HepG2 (cell line): Measurements from ENCODE around the gene FAT4. TPM values are rescaled to one million over a fixed set of nuclear protein-coding genes. Genes with fewer than 3 reads are reported as not detected.
A peak's percentile ranks its signal among the peaks of the same experiment; 100 is the strongest.

ENCODE experiments used
- ATM ChIP-seq: fragments of 450-650 bp; IDR thresholded peaks from 2 replicates; pipeline ENCODE4 v1.7.1; 2017; ENCODE audit warnings: mild to moderate bottlenecking, borderline replicate concordance
- CCDC6 ChIP-seq: sonication (generic); formaldehyde crosslinking; IDR thresholded peaks from 2 replicates; pipeline ENCODE4 v1.8.1; 2022; ENCODE audit warnings: mild to moderate bottlenecking, missing genetic modification reagents, moderate library complexity
- CREB1 ChIP-seq, 2 experiments: fragments of 450-650 bp in 1 of 2; IDR thresholded peaks; 2 replicates each; pipeline ENCODE4 v1.6.1; 2016 to 2017; ENCODE audit warnings: control low read depth in 1 of 2, mild to moderate bottlenecking in 1 of 2, missing compliant biosample characterization in 1 of 2, missing genetic modification characterization in 1 of 2
- EP300 ChIP-seq, 3 experiments: sonication (generic) in 1 of 3; formaldehyde crosslinking in 1 of 3; IDR thresholded peaks; 2 replicates each; pipeline versions ENCODE4 v1.5.1 to v1.6.1; 2011 to 2020; ENCODE audit warnings: low read depth in 2 of 3, low read length in 2 of 3, borderline replicate concordance in 1 of 3, improper control_type of control experiment in 1 of 3, mild to moderate bottlenecking in 1 of 3, missing genetic modification reagents in 1 of 3, moderate library complexity in 1 of 3
- MNT ChIP-seq: fragments of 450-650 bp; IDR thresholded peaks from 2 replicates; pipeline ENCODE4 v1.6.1; 2016
- PAXIP1 ChIP-seq: sonication (generic); formaldehyde crosslinking; conservative IDR thresholded peaks from 2 replicates; pipeline ENCODE4 v1.4.0; 2020; ENCODE audit warnings: mild to moderate bottlenecking, missing genetic modification reagents, moderate library complexity
- RBM39 ChIP-seq: fragments of 200-400 bp; formaldehyde crosslinking; IDR thresholded peaks from one replicate; pipeline ENCODE4 v1.6.1; 2018; ENCODE audit warnings: antibody characterized with exemption, mild to moderate bottlenecking, low read depth, low read length; ENCODE audit not compliant: poor library complexity, severe bottlenecking
- SPEN ChIP-seq: sonication (generic); formaldehyde crosslinking; IDR thresholded peaks from 2 replicates; pipeline ENCODE4 v1.5.1; 2020; ENCODE audit warnings: low read depth, mild to moderate bottlenecking, missing genetic modification reagents
- TEAD3 ChIP-seq: optimal IDR thresholded peaks from 2 replicates; pipeline ENCODE3; 2016; ENCODE audit warnings: borderline replicate concordance
- ZFP37 ChIP-seq: sonication (generic); formaldehyde crosslinking; IDR thresholded peaks from 2 replicates; pipeline ENCODE4 v1.4.0; 2020; ENCODE audit warnings: missing genetic modification reagents, borderline replicate concordance
- ZMAT5 ChIP-seq: sonication (generic); formaldehyde crosslinking; IDR thresholded peaks from 2 replicates; pipeline ENCODE4 v1.5.0; 2020; ENCODE audit warnings: mild to moderate bottlenecking, low read depth, missing genetic modification reagents, borderline replicate concordance
- ZMYM2 ChIP-seq: sonication (generic); formaldehyde crosslinking; IDR thresholded peaks from 2 replicates; pipeline ENCODE4 v1.8.0; 2022; ENCODE audit warnings: mild to moderate bottlenecking, missing genetic modification reagents
- ZNF564 ChIP-seq: sonication (generic); formaldehyde crosslinking; IDR thresholded peaks from 2 replicates; pipeline ENCODE4 v1.8.1; 2023; ENCODE audit warnings: mild to moderate bottlenecking, missing genetic modification reagents
- ZNF652 ChIP-seq: IDR thresholded peaks from 2 replicates; pipeline ENCODE4 v1.6.1; 2016; ENCODE audit warnings: low read depth, borderline replicate concordance
- ZNF850 ChIP-seq: sonication (generic); formaldehyde crosslinking; conservative IDR thresholded peaks from 2 replicates; pipeline ENCODE4 v1.9.0; 2021; ENCODE audit warnings: mild to moderate bottlenecking, missing genetic modification reagents
- ZSCAN20 ChIP-seq: sonication (generic); formaldehyde crosslinking; IDR thresholded peaks from 2 replicates; pipeline ENCODE4 v1.4.0; 2020; ENCODE audit warnings: missing genetic modification reagents, mild to moderate bottlenecking, borderline replicate concordance
- ZZZ3 ChIP-seq: sonication (generic); formaldehyde crosslinking; IDR thresholded peaks from 2 replicates; pipeline ENCODE4 v1.4.0; 2020; ENCODE audit warnings: missing genetic modification reagents, mild to moderate bottlenecking, borderline replicate concordance
- polyA plus RNA-seq, 8 experiments: library from polyadenylated mRNA; depleted of rRNA in 3 of 8; stranded (reverse) in 7 of 8; unstranded in 1 of 8; fragments of >200 nt; fragmentation: Illumina TruSeq in 4 of 8; extraction: Trizol in 4 of 8; gene quantifications; 2 replicates each; pipeline versions ENCODE4 v1.2.1 to v1.2.3, GENCODE V29; 2011 to 2016; ENCODE audit warnings: low read depth in 4 of 8, missing spikeins in 1 of 8, mixed read lengths in 1 of 8; ENCODE audit not compliant: insufficient read depth in 1 of 8
- total RNA-seq, 5 experiments: library from RNA; depleted of rRNA; stranded (reverse); fragments of >200 nt; fragmentation: Illumina TruSeq; extraction: Trizol; gene quantifications; 2 replicates each; pipeline ENCODE4 v1.2.3, GENCODE V29; 2016; ENCODE audit warnings: low read depth in 1 of 5
- TF ChIP-seq, protein P1 (sequence below): sonication (generic); formaldehyde crosslinking; IDR thresholded peaks from 2 replicates; pipeline ENCODE4 v1.4.0; 2020; ENCODE audit warnings: missing genetic modification reagents, mild to moderate bottlenecking, borderline replicate concordance

The FAT4 gene
- total and polyA plus RNA-seq, 2 of the 13 experiments (the other 11 are each of a cell fraction or from before 2014, with no cell fraction given) = 0.27 to 1.2 TPM

DNA sequence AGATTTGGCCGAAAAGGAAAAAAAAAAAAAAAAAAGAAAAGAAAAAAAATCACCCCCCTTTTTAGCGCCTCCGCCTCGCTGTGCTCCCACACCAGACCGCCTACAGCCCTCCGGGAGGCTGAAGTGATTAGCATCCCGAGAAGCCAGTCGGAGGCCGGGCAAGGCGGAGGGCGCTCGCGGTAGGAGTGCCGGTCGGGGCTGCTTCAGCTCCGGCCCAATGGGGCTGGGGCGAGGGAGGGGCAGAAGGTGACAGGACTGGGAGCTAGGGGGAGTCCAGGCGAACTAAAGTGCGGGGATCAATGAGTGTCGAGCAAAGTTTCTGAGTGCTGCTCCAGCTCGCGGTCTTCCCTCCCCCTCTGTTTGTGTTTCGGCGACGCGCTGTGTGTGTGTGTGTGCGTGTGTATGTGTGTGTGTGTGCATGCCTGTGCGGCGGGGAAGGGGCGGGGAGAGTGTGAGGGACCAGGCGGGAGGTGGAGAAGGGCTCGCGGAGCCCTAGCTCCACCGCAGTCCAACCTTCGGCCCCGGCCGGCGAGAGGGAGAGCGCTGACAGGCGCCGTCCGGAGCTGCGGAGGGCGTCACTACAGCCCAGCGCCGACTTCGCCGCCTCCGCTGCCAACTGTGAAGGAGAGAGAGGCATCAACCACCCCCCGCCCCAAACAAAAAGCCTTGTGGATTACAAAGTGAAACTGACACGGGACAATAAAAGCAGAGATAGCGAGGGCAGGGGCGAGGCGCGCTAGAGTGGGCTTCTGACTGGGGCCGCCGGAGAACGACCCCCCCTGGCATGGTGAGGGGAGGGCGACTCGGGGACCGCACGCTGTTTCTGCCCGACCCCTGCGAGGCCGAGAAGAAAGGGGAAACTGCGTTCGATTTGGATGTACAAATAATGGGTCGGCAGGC is at the start of gene FAT4 (continued):
- TF ChIP-seq, protein P1, sequence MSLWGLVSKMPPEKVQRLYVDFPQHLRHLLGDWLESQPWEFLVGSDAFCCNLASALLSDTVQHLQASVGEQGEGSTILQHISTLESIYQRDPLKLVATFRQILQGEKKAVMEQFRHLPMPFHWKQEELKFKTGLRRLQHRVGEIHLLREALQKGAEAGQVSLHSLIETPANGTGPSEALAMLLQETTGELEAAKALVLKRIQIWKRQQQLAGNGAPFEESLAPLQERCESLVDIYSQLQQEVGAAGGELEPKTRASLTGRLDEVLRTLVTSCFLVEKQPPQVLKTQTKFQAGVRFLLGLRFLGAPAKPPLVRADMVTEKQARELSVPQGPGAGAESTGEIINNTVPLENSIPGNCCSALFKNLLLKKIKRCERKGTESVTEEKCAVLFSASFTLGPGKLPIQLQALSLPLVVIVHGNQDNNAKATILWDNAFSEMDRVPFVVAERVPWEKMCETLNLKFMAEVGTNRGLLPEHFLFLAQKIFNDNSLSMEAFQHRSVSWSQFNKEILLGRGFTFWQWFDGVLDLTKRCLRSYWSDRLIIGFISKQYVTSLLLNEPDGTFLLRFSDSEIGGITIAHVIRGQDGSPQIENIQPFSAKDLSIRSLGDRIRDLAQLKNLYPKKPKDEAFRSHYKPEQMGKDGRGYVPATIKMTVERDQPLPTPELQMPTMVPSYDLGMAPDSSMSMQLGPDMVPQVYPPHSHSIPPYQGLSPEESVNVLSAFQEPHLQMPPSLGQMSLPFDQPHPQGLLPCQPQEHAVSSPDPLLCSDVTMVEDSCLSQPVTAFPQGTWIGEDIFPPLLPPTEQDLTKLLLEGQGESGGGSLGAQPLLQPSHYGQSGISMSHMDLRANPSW (CRISPR knock-in tag) = no peak
- TF ChIP-seq ZMYM2 (CRISPR knock-in tag) (peak; percentile 40; the same call in 1 of the 2 replicates), CREB1 (IDR thresholded peaks at IDR 0.05) (peak; percentile 79), CREB1 (CRISPR knock-in tag; IDR thresholded peaks at IDR 0.05) (no peak), ZNF850 (no peak), ZZZ3 (CRISPR knock-in tag) (no peak), ZNF652 (CRISPR knock-in tag) (0 out of 2 replicates have a peak, but pooled peaks have one; percentile 10), ZFP37 (CRISPR knock-in tag) (0 out of 2 replicates have a peak, but pooled peaks have one; percentile 32), ZNF564 (CRISPR knock-in tag) (peak; percentile 82), ZMAT5 (CRISPR knock-in tag) (no peak), EP300 (IDR thresholded peaks at IDR 0.05; ENCODE audit: low read depth in 2 of 2, low read length in 2 of 2) (peak in 1 of 2 experiments; percentile 40; a peak in 1 of 4 replicates), EP300 (CRISPR knock-in tag; IDR thresholded peaks at IDR 0.05; ENCODE audit: borderline replicate concordance) (0 out of 2 replicates have a peak, but pooled peaks have one; percentile 34), TEAD3 (CRISPR knock-in tag) (peak; percentile 47), CCDC6 (peak; percentile 83; the same call in 1 of the 2 replicates), PAXIP1 (CRISPR knock-in tag) (peak; percentile 79), ATM (no peak), ZSCAN20 (CRISPR knock-in tag) (no peak), SPEN (CRISPR knock-in tag) (peak; percentile 78), MNT (peak; percentile 45; the same call in 1 of the 2 replicates), RBM39 (peak; percentile 27)
